HG03175 (cell line): ENCODE data around the gene CAMTA1.

ENCODE experiments used
- ATAC-seq: cut with Tn5 transposase; IDR thresholded peaks from one replicate; pipeline ENCODE4 v1.9.1; 2021; ENCODE audit warnings: mild to moderate bottlenecking, moderate library complexity; ENCODE audit not compliant: unreplicated experiment

CAMTA1 gene

DNA sequence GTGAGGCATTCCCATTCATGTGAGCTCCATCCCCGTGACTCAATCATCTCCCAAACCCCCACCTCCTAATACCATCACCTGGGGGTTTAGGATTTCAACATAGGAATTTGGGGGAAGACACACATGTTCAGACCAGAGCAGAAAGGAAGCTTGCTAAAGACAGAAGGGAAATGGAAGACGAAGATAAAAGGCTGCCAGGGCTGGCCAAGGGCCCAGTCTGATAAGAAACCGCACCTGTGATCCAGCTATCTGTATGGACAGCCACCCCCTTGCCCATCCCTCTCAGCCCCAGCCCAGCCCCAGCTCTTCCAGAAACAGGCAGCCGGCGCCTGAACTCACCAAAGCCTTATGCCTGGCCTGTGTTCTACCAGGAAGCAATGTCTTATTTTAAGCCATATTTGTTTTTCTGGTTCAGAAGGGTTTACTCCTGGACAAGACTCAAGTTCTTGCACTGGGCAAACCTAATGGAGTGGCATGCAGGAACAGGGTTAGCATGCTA lies 787.4 kb downstream of the CAMTA1 start:
- no peak for ATAC-seq

DNA sequence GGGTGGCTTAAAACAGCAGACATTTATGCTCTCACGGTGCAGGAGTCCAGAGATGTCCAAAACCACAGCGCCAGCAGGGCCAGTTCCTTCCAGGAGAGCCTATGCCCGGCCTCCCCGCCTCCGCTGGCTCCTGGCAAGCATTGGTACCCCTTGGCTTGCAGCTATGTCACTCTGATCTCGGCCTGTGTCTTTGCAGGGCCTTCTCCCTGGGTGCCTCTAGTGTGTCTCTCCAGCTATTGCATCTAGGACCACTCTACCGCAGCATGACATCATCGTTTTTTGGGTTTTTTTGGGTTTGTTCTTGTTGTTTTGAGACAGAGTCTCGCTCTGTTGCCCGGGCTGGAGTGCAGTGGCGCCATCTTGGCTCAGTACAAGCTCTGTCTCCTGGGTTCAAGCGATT lies 788.2 kb downstream of the CAMTA1 start:
- no peak for ATAC-seq

DNA sequence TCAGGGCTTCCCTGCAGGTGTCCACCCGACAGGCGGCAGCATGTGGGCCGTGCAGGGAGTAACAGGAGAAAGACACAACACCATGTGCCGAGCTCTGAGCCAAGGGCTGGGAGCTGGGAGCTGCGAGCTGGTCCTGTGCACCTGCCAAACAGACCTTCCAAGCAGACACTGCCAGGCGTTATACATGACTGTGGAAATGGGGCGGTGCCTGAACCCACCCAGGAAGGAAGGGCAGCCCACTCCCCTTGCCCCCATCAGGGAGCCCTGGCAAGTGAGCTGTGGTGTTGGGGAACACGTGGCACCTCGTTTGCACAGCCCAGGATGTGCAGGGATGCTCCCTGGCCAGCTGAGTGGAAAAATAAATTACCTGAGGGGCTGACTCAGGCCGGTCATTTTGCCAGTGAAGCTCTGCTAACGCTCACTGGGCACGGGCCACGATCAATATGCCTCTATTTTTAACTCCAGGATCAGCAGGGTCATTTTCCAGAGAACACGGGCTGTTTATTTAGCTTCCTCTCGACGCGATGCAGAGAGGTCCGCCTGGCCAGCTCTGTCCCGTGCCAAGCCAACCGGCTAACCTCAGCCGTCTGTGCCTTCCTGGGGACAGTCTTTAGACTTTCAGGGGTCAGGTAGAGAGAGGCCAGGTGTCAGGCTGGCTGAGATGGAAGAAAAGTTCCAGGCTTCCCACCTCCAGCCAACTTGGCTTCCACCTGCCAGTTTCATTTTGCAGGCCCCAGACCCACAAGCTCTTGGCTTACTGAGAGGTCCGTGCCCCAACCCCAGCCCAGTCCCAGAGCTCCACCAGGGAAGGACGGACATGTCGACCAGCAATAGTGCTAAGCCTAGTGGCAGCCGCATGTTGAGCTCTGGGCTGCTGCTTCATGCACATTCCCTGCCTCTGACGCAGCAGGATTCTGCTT lies 789.1 kb downstream of the CAMTA1 start:
- ATAC-seq = no peak

DNA sequence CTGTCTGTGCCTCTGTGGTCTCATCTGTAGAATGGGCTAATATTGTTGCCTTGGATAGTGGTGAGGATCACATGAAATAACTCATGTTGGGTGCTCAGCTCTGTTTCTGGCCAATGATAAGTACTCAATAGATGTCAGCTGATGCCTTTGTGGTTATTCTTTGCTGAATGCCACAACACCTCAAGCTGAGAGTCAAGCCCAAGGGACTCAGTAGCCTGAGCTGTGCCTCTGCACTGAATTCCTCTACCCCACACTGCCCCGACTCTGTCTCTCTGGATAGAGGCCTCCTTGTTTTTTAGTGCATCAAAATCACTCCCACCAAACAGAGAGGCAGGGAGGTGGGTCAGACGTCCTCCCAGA lies 789.8 kb downstream of the CAMTA1 start:
- no peak for ATAC-seq

DNA sequence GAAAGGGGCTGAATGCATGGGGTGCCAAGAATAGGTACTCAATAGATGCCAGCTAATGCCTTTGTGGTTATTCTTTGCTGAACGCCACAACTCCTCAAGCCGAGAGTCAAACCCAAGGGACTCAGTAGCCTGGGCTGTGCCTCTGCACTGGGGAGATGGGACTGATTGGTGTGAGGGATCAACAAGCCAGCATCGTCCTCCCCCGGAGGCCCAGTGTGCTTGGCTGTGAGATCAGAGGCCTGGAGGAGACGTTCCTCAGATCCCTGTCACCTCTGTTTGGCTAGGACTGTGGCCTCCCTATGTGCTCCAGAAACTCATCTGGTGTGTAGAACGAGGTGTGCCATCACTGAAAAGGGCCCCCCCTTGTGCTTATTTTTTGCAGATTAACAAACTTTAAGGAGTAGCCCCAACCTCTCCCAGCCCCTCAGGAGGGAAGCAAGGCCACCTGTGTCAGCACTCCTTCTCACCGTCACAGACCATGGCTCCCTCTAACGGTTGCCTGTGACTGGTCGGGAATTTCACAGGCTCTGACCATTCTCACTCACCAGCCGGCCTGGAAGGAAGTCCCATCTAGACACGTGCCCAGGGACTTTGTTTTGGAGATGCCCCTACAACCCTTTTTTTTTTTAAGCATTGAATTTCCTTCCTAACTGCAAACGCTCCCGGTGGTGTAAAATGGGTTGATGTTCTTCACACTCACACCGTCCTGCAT lies 791.8 kb downstream of the CAMTA1 start:
- no peak for ATAC-seq

DNA sequence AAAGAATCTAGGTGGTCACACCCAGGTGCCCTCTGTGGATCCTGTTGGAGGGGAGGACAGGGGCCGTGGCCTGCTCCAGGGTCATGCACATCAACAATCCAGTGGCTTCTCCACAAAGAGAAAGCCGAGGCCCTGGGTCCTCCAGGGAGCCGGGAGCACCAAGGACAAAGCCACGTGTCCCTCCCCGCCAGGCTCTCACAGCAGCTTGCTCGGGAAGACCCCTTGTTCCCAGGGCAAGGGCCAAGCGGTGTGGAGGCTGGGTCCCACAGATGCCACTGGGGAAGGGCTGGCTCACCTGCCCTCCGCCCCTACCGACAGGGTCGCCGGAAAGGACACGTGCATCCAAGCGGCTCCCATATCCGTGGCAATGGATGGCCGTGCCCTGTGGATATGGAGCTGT lies 793.0 kb downstream of the CAMTA1 start:
- ATAC-seq = no peak

DNA sequence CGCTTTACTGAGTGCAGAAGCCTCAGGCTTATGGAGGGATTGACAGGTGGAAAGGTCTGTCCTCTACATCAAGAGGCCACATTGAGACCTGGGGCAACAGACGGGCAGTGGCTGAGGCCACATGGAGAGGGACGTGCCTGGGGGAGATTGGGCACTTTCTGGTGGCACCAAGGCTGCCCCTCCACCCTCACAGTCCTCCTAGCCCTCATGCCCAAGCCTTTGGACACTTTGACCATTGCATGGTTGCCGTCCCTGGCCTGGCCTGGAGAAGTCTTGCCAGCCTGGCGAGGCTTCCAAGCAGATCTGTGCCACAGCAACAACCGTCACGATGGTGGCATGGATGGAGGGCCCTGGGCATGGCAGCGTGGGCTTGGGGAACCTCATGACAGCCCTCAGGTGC lies 793.8 kb downstream of the CAMTA1 start:
- ATAC-seq = no peak

DNA sequence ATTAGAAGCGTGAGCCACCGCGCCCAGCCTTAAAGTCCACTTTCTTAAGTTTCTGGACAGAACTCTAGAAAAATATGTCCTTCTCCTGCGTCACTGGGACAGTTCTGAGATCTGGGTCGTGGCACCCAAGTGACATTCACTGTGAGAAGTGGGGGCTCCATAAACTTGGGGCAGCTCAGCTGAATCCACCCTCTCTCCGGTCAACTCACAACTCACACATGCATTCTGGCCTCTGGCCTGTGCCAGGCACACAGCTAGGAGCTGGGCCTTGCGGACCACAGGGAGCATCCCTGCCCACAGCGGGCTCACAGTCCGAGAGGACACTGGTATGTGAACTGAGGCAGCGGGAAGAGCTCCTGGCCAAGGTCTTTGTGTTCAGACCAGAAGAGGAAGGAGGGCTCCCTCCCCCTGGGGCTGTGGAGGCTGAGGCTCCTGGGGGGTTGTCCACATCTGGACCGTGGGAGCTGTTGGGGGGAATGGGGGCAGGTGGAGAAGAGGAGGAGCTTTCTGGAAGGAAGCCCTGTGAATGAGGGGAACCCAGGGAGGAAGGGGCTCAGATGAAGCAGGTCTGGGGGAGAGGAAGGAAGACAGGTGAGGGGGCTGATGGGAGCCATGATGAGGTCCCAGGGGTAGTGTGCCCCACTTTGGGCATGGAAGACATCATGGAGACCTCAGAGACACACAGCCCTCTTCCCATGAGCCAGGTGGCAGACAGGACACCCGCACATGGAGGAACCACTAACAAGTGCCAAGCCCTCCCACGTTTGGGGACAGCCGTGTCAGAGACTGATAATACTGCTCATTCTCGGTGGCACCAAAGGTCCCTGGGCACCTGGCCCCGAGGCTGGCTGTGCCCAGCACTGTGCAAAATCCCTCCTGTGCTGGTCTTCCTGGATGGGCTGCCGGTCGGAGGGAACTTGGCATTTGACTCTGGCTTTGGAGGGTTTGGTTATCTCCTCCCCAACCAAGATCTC lies 794.9 kb downstream of the CAMTA1 start:
- ATAC-seq = no peak

DNA sequence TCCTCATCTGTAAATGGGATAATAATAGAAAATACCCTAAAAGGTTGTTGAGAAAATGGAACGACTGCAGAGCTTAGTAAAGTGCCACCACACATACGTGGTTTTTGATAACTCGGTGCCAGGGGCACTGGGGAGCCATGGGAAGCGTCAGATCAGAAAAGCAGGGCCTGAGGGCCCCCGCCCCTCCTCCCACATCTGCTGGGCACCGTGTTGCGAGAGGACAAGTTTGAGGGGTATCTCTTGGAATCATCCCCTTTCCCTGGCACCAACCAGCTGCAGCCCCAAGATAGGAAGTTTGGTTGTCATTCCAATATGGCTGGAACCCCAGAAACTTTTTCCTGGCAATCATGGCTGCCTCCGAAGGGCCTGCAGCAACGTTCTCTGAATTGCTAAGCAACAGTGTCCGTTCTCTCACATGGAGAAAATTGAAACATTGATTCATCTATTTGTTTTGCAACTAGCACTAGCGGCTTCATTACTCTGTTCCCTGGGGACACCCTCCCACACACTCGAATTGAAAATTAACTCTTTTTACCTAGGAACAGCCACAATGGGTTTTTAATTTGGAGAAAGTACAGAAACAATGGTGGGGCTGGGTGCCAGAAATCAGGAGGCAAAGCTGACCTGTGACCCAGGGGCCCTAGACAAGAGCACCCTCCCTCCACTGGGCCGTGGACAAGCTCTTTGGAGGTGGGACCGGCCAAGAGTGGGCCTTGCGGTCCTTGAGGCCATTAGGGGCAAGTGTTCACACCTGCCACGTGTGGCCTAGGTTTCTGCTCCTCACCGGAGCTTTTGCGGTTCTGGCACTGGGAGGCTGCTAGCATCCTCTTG lies 795.9 kb downstream of the CAMTA1 start:
- no peak for ATAC-seq

DNA sequence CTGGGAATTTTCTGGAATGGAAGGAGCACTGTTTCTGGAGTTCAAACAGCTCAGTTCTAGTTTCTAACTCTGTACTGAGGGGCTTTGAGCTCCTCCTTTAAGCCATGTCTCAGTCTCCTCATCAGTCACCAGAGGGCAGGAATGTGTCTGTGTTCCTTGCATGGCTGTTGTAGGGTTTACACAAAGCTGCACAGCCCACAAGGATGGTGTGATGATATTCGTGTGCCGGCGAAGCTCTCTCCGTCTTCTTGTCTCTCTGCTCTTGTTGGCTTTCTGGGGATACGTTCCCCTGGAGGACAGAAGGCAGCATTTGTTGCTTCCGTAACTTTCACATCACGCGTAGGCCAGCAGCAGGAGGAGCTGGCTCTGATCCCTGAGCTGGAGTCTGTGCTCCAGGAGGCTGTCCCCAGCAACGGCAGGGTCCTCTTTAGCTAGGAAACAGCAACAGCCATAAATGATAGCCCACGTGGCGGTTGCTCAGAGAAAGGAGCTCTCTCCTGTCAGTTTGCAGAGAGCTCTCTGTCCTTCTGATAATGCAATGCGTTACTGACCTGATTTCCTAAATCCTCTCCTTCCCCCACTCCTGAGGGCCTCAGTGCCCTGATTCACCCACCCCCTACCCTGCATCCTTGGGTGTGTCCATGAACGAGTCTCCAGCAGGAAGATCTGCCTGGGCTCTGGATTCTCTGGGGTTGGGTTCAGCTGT lies 796.7 kb downstream of the CAMTA1 start:
- no peak for ATAC-seq

DNA sequence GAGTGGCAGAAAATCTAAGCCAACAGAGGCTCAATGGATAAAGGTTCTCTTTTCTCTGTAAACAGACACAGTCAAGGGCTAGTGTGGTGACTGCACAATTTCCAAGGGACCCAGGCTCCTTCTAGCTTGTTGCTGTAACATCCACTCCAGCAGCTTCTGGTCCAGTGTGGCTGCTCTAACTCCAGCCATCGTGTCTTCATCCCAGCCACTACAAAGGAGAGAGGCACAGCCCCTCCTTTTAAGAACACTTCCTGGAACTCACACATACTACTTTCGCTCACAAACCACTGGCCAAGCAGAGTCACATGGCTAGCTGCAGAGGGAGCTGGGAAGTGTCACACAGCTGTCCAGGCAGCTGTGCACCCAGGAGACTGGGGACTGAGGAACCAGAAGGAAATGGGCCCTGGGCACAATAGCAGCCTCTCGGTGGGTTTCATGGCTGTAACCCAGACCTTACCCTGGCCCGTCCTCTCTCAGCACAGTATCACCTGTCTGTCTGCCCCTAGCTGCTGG lies 797.3 kb downstream of the CAMTA1 start:
- ATAC-seq = no peak

DNA sequence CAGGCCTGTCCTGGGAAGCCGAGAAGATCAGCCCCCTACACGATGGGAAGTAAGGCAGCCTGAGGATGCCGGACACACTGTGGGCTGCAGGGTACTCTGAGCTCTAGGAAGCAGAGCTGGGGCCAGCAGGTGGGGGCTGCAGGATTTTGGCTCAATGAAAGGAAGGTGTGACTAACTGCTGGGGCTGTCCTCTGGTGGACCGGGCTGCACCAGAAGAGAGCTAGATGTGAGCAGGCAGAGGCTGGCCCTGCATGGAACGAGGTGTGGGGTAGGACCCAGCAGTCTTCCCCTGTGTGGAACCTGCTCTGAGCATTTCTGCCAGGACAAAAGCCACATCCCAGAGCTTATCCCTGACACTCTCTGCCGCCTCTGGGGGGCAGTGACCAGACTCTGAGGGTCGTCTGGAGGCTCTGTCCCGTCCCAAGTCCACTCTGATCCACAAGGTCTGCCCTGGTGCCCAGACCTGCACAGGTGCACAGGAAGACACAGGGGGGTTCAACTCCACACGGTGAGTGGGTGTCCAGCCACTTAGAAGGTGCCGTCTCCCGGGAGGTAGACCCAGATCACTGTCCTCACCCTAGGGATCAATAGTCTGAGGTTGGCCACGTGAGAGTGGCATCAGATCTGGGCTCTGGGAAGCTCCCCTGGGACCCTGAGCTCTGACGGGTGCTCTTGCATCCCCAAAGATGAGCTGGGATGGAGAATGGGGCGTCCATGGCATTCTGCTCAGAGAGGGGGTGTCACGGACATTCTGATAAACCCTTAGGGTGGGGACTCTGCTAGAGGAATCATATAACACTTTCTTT lies 798.2 kb downstream of the CAMTA1 start:
- ATAC-seq = no peak

DNA sequence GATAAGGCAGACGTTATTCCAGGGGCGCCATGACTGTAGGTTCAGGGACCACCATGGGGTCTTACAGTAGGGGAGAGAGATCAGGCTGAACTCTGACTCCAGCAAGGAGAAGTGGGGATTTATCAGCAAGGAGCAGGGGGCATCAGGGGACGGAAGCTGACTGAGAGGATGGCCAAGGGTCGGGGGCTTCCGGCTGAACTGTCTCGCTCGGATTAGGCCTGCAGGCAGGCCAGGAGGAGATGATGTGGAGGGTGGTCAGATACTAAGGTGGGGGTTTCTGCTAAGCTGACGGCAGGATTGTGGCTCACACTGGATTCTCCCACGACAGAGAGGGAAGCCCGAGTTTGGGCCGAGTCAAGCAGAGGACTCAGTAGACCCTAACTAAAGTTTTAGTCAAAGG lies 798.9 kb downstream of the CAMTA1 start:
- ATAC-seq = no peak

DNA sequence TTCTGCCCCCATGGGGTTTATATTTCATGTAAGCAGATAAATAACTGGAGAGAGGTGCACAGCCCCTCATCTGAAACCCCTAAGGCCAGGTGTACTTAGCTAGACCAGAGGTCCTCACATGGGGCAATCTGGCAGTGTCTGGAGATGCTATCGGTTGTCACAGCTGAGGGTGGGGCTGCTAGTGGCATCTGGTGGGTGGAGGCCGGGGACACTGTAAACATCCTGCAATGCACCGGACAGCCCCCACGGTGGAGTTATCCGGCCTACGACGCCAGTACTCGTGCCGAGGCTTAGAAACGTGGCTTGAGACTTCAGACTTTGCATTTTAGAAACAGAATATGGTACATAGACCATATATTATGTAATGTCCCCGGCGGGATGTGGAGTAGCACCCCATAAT lies 799.4 kb downstream of the CAMTA1 start:
- no peak for ATAC-seq

DNA sequence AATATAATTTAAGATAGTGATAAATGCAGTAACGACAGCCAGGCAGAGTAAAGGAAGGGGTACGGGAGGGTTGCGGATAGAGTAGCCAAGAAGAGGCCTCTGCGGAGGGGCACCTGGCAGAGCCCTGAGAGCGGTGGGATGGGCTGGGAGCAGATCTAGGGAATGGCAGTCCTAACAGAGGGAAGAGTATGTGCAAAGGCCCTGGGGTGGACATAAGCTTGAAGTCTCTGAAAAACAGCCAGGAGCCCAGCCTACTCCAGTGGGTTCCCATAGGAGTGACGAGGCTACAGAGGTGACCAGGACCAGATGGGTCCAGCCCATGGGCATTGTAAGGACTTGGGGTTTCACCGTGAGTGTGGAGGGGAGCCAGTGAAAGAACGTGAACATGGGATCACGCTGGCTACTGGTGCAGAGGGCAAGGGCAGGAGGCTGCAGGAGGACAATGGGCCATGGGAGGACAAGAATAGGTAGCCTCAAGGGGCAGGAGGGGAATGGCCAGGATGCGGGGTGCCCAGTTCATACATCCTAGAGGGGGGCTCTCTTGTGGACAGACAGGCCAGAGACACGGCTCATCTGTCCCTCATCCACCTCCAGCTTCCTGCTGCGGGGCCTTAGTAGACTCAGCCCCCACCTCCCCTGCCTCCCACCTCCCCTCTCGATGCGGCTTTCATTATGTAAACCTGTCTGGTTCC lies 800.1 kb downstream of the CAMTA1 start:
- no peak for ATAC-seq

DNA sequence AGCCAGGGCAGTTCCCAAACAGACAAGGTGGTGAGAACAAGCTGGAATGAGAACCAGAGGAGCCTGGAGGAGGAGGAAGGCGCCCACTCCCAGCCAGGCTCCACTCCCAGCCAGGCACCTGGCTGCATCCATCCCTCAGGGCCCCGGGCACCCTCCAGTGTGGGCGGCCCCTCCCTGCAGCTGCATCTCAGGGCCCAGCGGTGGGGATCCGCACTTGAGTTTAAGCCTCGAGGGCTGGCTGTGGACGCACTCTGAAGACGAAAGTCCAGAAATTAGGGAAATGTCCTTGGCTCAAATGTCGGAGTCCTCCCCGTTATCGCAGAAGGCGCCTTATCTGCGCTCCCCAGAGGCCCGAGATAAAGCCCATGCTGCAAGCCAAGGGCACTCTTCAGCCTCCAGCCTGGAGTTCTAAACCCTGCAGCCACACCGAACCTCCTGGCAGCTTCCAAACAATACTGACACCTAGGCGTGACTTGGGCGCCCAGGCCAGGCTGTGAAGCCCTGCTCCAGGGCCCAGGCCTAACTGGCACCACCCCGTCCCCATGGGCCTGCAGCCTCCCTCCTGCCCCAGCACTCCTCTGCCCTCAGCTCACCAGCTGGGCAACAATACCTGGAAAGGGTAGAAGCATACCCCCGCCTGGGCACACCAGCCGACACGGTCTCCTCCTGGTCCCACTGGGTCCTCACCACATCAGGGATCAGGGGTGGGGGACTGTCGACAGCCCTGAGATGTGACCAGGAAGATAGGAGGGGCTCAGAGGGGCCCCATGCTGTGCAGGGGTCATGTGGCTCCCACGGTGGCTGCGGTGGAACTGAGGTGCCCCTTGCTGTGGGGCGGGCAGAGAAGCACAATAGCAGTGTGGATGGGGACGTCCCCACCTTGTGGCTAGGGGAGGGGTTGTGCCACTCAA lies 801.0 kb downstream of the CAMTA1 start:
- no peak for ATAC-seq
